Esophagus (tissue), 2 donors: ENCODE measurements around the gene PIM3. TPM values are rescaled to one million over a fixed set of nuclear protein-coding genes. Genes with fewer than 3 reads are reported as not detected.
"Not testable (repeated sequence)": the region's sequence is repeated elsewhere in the genome, so short reads cannot be mapped to it uniquely, and the experiment has no call there.

Experiments
- H3K27ac ChIP-seq, 2 donors: one replicate each; pipeline ENCODE4 v1.5.1; 2013; ENCODE audit warnings: low read depth in 2 of 2, mild to moderate bottlenecking in 2 of 2, inconsistent platforms in 1 of 2, low read length in 1 of 2, moderate library complexity in 1 of 2
- H3K27me3 ChIP-seq, 2 donors: one replicate each; pipeline ENCODE4 v1.6.1; 2013; ENCODE audit warnings: low read length in 2 of 2, control low read depth in 1 of 2, mild to moderate bottlenecking in 1 of 2; ENCODE audit not compliant: insufficient read depth in 2 of 2, control insufficient read depth in 1 of 2
- H3K36me3 ChIP-seq, 2 donors: one replicate each; pipeline ENCODE4 v1.6.1; 2013; ENCODE audit warnings: low read length in 1 of 2; ENCODE audit not compliant: control insufficient read depth in 2 of 2, insufficient read depth in 2 of 2
- H3K4me1 ChIP-seq, 2 donors: one replicate each; pipeline ENCODE4 v1.6.1; 2013; ENCODE audit warnings: low read length in 1 of 2; ENCODE audit not compliant: control insufficient read depth in 2 of 2, insufficient read depth in 2 of 2
- H3K4me3 ChIP-seq, 2 donors: one replicate each; pipeline ENCODE4 v1.5.1; 2013; ENCODE audit warnings: low read length in 2 of 2, mild to moderate bottlenecking in 2 of 2, low read depth in 1 of 2, moderate library complexity in 1 of 2
- H3K9me3 ChIP-seq, 2 donors: one replicate each; pipeline ENCODE4 v1.6.1; 2013; ENCODE audit warnings: mild to moderate bottlenecking in 2 of 2, low read depth in 1 of 2, low read length in 1 of 2, moderate library complexity in 1 of 2; ENCODE audit not compliant: control insufficient read depth in 2 of 2, insufficient read depth in 1 of 2
- WGBS, 2 donors: extraction: QIAGEN DNeasy Blood & Tissue Kit; methylation state at CpG; one replicate each; pipeline ENCODE4 v1.1.7; 2013; 5-methylcytosine and 5-hydroxymethylcytosine counted together
- polyA plus RNA-seq, 2 donors: library from polyadenylated mRNA; stranded (reverse); fragments of 200-250 nt; gene quantifications; one replicate each; pipeline ENCODE4 v1.2.3, GENCODE V29; 2013
- donor health status: healthy with polysubstance abuse.
- donor health status: Bipolar disorder and iron deficiency.

The PIM3 gene
- polyA plus RNA-seq, 2 donors: 33.8 to 43.4 TPM

DNA sequence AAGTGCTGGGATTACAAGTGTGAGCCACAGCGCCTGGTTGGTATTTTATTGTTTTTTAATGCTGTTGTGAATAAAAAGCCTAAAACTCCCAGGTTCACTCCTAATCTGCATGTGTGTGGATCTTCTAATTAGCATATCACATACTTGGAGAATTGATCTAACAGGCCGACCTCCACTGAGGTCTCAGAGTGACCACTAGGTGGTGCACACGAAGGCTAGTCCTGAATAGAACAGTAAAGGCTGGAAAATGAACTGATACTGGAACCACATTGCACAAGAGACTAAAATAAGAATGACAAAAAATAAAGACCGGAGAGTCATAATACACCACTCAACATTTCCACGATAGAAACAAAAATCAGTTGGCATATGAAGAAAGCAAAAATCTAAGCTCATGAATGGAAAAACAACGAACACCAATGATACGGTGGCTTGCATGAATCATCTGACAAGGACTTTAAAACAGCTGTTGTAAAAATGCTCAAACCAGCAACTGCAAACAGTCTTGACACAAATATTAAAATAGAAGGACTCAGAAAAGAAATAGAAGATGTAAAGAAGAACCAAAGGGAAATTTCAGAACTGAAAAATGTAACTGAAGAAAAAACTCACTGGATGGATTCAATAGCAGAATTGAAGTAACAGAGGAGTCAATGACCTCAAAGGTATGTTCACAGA lies 19.2 kb downstream of the PIM3 start:
- Histone ChIP-seq H3K9me3 (no peaks in the 10 kb centered on the region), H3K27me3 (peaks cover 0 to 3% of the 10 kb centered on the region in 2 donors), H3K27ac (no peak overlapping the region), H3K36me3 (no peaks in the 10 kb centered on the region), H3K4me3 (no peak overlapping the region), H3K4me1 (peaks cover 3 to 10% of the 10 kb centered on the region in 2 donors)
- WGBS, 2 donors: 56 to 58% methylated on average over 7 of the region's 7 CpGs

DNA sequence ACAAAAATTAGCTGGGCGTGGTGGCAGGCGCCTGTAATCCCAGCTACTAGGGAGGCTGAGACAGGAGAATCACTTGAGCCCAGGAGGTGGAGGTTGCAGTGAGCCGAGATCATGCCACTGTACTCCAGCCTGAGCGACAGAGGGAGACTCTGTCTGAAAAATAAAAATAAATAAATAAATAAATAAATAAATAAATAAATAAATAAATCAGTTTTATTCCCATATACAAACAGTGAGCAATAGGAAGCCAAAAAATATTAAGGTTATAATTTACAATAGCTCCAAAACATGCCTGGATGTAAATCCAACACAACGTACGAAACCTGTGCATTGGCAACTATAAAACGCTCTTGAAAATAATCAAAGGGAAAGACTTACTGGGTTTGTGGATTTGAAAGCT lies 21.2 kb downstream of the PIM3 start:
- H3K9me3 ChIP-seq, H3K4me3 ChIP-seq, H3K27me3 ChIP-seq, H3K36me3 ChIP-seq, H3K27ac ChIP-seq, H3K4me1 ChIP-seq: not testable (repeated sequence)
- WGBS, 2 donors: 93 to 97% methylated on average over 7 of the region's 7 CpGs

DNA sequence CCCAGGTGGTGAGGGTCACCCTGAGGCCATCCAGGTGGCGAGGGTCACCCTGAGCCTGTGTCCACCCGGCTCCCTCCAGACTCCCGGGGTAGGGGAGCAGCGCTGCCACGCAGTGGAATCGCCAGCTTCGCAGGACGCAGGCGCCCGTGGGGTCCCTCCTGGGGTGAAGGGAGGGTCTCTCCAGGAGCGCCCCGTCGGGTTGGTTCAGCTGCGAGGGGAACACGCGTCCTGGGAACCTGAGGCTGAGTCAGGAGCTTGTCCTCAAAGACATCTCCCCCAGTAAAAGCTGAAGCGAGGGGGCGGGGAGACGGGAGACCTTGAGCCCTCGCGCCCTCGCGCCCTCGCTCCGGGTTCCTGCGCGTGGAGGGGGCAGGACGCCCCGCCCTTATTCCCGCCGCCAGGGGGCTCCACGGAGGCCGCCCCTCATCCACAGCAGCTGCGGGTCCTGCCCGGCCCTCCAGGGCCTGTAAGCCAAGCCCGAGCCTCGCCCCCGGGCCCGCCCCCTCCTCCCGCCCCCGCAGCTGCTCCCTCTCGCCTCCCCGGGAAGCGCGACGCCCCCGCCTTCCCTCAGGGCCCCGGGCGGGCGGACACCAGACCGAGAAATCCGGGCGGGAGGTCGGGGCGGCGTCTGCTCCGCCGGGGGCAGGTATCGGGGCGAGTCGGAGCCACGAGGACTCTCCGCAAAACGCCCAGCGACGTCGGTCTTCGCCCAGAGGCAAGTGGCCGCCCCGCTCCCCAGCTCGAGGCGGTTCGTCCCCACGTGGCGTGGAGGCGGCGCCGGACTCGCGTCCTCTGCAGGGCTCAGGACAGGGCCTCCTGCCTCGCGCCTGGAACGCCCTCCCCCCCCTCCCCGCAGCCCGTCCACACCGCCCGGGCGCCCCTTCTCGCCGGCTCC lies 22.8 kb downstream of the PIM3 start:
- WGBS, 2 donors: 14 to 15% methylated on average over 58 to 90 of the region's 90 CpGs
- Histone ChIP-seq H3K27ac (no peak overlapping the region), H3K9me3 (no peaks in the 10 kb centered on the region), H3K27me3 (peaks cover 0 to 3% of the 10 kb centered on the region in 2 donors), H3K36me3 (no peaks in the 10 kb centered on the region), H3K4me3 (peak overlapping the region in 1 of 2 donors; percentile 4), H3K4me1 (peaks cover 3 to 4% of the 10 kb centered on the region in 2 donors)

DNA sequence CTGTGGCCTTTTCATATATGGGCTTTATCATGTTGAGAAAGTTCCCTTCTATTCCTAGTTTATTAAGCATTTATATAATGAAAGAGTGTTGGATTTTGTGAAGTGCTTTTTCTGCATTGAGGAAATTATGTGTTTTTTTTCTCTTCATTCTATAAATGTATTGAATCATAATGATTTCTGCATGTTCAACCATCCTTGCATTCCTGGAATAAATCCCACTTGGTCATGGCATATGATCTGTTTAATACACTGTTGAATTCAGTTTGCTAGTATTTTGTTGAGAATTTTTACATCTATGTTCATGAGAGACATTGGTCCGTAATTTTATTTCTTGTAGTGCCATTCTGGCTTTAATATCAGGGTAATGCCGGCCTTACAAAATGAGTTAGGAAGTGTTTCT lies 25.8 kb downstream of the PIM3 start:
- Histone ChIP-seq H3K9me3 (peaks cover 2% of the 10 kb centered on the region in 2 donors), H3K27me3 (peaks cover 0 to 3% of the 10 kb centered on the region in 2 donors), H3K27ac (no peak overlapping the region), H3K4me1 (peaks cover 3 to 4% of the 10 kb centered on the region in 2 donors), H3K36me3 (no peaks in the 10 kb centered on the region), H3K4me3 (no peak overlapping the region)
- WGBS, 2 donors: 96 to 98% methylated on average over 2 of the region's 2 CpGs

DNA sequence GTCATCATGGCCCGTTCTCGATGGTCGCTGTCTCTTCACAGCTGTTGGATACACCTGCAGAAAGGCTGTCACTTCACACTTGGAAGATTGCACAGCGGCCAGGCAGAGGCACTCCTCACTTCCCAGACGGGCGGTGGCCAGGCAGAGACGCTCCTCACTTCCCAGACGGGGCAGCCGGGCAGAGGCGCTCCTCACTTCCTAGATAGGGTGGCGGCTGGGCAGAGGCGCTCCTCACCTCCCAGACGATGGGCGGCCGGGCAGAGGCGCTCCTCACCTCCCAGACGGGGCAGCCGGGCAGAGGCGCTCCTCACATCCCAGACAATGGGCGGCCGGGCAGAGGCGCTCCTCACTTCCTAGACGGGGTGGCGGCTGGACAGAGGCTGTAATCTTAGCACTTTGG lies 29.3 kb downstream of the PIM3 start:
- not testable (repeated sequence) for H3K4me3 ChIP-seq, H3K9me3 ChIP-seq, H3K27me3 ChIP-seq, H3K36me3 ChIP-seq, H3K4me1 ChIP-seq, H3K27ac ChIP-seq
- WGBS, 2 donors: 95 to 96% methylated on average over 24 of the region's 24 CpGs

DNA sequence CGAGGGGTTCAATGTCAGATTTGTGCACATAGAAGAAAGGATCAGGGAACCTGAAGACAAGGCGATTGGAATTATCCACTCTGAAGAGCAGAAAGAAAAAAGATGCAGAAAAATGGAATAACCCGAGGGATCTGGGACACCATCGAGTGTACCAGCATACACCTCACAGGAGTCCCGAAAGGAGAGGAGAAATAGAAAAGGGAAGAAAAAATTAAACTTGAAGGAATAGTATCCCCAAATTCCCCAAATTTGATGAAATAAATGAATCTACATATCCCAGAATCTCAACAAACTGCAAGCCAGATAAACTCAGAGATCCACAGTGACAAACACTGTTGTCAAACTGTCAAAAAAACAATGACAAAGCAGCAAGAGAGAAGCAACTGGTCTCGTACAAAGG lies 30.6 kb downstream of the PIM3 start:
- Histone ChIP-seq H3K27me3 (no peaks in the 10 kb centered on the region), H3K9me3 (peaks cover 2% of the 10 kb centered on the region in 2 donors), H3K27ac (no peak overlapping the region), H3K36me3 (no peaks in the 10 kb centered on the region), H3K4me3 (no peak overlapping the region), H3K4me1 (no peaks in the 10 kb centered on the region)
- WGBS, 2 donors: 91 to 96% methylated on average over 6 of the region's 6 CpGs

DNA sequence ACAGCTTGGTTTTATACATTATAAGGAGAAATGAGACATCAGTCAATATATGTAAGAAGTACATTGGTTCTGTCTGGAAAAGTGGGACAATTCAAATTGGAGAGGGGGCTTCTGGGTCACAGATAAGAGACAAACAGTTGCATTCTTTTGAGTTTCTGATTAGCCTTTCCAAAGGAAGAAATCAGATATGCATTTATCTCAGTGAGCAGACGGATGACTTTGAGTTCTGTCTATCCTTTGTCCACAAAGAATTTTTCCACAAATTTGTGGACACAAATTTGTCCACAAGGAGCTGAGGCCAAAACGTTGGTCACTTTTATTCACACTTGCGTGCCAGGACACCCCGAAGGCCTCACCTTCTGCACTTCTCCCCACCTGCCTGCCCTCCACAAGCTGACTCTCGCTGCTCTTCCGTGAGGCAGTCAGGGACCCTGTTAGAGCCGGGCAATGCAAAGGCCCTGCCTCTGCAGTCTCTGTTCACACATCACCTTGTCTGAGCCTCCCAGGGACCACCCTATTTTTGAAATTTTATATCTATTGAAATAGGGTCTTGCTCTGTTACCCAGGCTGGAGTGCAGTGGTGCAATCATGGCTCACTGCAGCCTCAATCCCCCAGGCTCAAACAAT lies 31.4 kb downstream of the PIM3 start:
- H3K27ac ChIP-seq: no peak overlapping the region
- H3K9me3 ChIP-seq: peaks cover 2% of the 10 kb centered on the region in 2 donors
- WGBS, 2 donors: 88 to 90% methylated on average over 7 of the region's 7 CpGs
- no peaks in the 10 kb centered on the region for H3K4me1 ChIP-seq
- H3K4me3 ChIP-seq: no peak overlapping the region
- no peaks in the 10 kb centered on the region for H3K36me3 ChIP-seq
- H3K27me3 ChIP-seq: no peaks in the 10 kb centered on the region

DNA sequence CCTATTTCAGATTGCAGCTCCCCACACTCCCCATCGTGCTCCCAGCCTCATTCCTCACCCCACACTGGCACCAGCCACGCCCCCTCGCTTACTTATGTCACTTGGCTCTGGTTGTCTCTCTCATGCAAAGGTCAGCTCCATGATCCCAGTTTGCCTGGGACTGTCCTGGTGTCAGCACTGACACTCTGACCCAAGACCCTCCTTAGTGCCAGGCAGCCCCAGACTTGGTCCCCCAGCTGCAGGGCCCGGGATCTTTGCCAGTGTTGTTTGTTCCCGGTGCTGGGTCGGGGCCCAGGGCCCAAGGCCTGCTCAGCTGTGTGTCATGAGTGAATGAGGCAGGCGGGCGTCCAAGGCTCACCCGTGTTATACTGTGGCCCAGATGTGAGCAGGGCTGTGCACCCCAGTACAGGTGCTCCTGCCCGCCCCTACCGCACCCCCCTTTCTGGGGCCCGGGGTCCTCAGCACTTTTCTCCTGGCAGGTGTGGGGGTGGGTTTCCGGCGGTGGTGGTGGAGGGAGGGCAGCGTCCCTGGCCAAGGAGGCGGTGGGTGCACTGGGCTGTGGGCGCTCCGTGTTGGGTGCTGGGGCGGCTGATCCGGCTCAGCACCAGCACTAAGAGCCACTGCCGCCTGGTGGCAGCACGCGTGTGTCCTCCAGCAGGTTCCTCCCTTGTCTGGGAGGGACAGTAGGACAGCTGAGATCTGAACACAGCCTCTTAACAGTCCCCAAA lies 32.5 kb downstream of the PIM3 start:
- Histone ChIP-seq H3K27ac (no peak overlapping the region), H3K4me3 (no peak overlapping the region), H3K4me1 (peaks cover 0 to 4% of the 10 kb centered on the region in 2 donors), H3K9me3 (peaks cover 2% of the 10 kb centered on the region in 2 donors), H3K36me3 (no peaks in the 10 kb centered on the region), H3K27me3 (no peaks in the 10 kb centered on the region)
- WGBS, 2 donors: 26 to 33% methylated on average over 20 to 23 of the region's 23 CpGs

DNA sequence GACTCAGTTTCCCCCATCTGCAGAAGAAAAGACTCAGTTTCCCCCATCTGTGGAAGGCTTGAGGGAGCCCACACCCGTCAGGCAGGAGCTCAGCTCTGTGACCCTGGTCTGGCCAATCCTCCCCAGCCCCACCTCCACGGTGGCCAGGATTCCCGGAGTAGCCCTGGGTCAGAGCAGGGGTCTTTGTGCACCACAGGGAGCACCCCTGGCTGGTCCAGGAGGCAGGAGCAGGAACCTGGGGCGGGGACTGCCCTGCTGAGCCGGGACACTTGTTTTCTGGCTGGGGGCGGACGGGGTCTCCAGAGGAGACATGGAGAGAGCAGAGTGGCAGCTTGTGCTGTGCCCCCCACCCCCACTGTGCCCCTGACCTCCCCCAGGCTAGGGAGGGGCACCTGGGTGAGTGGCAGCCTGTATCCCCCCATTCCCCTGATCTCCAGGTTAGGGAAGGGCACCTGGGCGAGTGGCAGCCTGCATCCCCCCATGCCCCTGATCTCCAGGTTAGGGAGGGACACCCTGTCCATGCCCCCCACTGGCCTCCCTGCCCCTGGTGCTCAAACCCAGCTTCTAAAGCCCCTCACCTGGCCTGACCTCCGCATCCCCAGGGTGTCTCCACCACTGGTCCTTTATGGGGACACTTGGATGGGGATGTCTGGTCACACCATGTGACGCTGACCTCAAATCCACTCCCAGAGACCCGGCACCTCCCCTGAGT lies 33.2 kb downstream of the PIM3 start:
- Histone ChIP-seq H3K36me3 (no peaks in the 10 kb centered on the region), H3K27ac (no peak overlapping the region), H3K9me3 (peaks cover 2 to 3% of the 10 kb centered on the region in 2 donors), H3K4me1 (peaks cover 0 to 4% of the 10 kb centered on the region in 2 donors), H3K4me3 (no peak overlapping the region), H3K27me3 (no peaks in the 10 kb centered on the region)
- 70 to 74% methylated on average over 10 to 11 of the region's 11 CpGs for WGBS, 2 donors
